ENCODE data around the gene TMEM30B. TPM values are rescaled to one million over a fixed set of nuclear protein-coding genes. Genes with fewer than 3 reads are reported as not detected.
"Not testable (repeated sequence)": the region's sequence is repeated elsewhere in the genome, so short reads cannot be mapped to it uniquely, and the experiment has no call there.

TMEM30B gene
- total RNA-seq, 4 donors from 2014 or later = 0.39 to 1.7 (median 1.00) TPM; not detected in 1

GRCh38 chr14:61247935-61248334 is 33.2 kb downstream of the TMEM30B start:
- H3K27ac ChIP-seq = no peak overlapping the region
- H3K9me3 ChIP-seq = no peaks in the 10 kb centered on the region
- no peak for ATAC-seq
- no peak overlapping the region for H3K4me3 ChIP-seq
- H3K36me3 ChIP-seq = no peaks in the 10 kb centered on the region
- H3K27me3 ChIP-seq = no peaks in the 10 kb centered on the region
- in situ Hi-C loops (cut with MboI; ENCODE audit: low sequenced_read_pairs in 4 of 4) (no loop called here), intact Hi-C loops (cut with DNase I; ENCODE audit: low total_unique reads) (no loop called here)
- peaks cover 0 to 1% of the 10 kb centered on the region in 2 donors for H3K4me1 ChIP-seq
- no peak for DNase-seq
- TF ChIP-seq POLR2A (IDR thresholded peaks at IDR 0.05) (no peak), CTCF (IDR thresholded peaks at IDR 0.05 in 4 of 5, conservative IDR thresholded peaks at IDR 0.05 in 1 of 5) (no peak)

GRCh38 chr14:61246721-61247120 is 34.4 kb downstream of the TMEM30B start:
- H3K9me3 ChIP-seq = no peaks in the 10 kb centered on the region
- H3K4me3 ChIP-seq = no peak overlapping the region
- no peak overlapping the region for H3K27ac ChIP-seq
- in situ Hi-C loops (cut with MboI; ENCODE audit: low sequenced_read_pairs in 4 of 4) = no loop called here
- intact Hi-C loops (cut with DNase I; ENCODE audit: low total_unique reads) = no loop called here
- no peaks in the 10 kb centered on the region for H3K27me3 ChIP-seq
- no peak for TF ChIP-seq POLR2A (IDR thresholded peaks at IDR 0.05)
- no peak for TF ChIP-seq CTCF (IDR thresholded peaks at IDR 0.05 in 4 of 5, conservative IDR thresholded peaks at IDR 0.05 in 1 of 5)
- H3K4me1 ChIP-seq = no peaks in the 10 kb centered on the region
- ATAC-seq (no peak), DNase-seq (no peak)
- H3K36me3 ChIP-seq = no peaks in the 10 kb centered on the region

GRCh38 chr14:61244009-61244408 is 37.1 kb downstream of the TMEM30B start:
- no peak for DNase-seq

GRCh38 chr14:61240206-61240605 is 40.9 kb downstream of the TMEM30B start:
- TF ChIP-seq POLR2A (IDR thresholded peaks at IDR 0.05) = no peak
- no peak for TF ChIP-seq CTCF (IDR thresholded peaks at IDR 0.05 in 4 of 5, conservative IDR thresholded peaks at IDR 0.05 in 1 of 5)
- Histone ChIP-seq H3K27ac (no peak overlapping the region), H3K9me3 (peaks cover 0 to 11% (median 3%) of the 10 kb centered on the region in 3 donors), H3K27me3 (no peaks in the 10 kb centered on the region), H3K36me3 (no peaks in the 10 kb centered on the region), H3K4me1 (peaks cover 0 to 6% of the 10 kb centered on the region in 2 donors), H3K4me3 (no peak overlapping the region)
- DNase-seq (no peak), ATAC-seq (no peak)
- in situ Hi-C loops (cut with MboI; ENCODE audit: low sequenced_read_pairs in 4 of 4) (no loop called here), intact Hi-C loops (cut with DNase I; ENCODE audit: low total_unique reads) (no loop called here)

More at GRCh38 chr14:61244009-61244408, 37.1 kb downstream of the TMEM30B start:
- Histone ChIP-seq H3K4me1 (no peaks in the 10 kb centered on the region), H3K27ac (no peak overlapping the region), H3K36me3 (no peaks in the 10 kb centered on the region), H3K4me3 (no peak overlapping the region), H3K27me3 (no peaks in the 10 kb centered on the region), H3K9me3 (peaks cover 0 to 11% (median 3%) of the 10 kb centered on the region in 3 donors)
- TF ChIP-seq POLR2A (IDR thresholded peaks at IDR 0.05) (no peak), CTCF (IDR thresholded peaks at IDR 0.05 in 4 of 5, conservative IDR thresholded peaks at IDR 0.05 in 1 of 5) (no peak)
- no peak for ATAC-seq
- intact Hi-C loops (cut with DNase I; ENCODE audit: low total_unique reads) (no loop called here), in situ Hi-C loops (cut with MboI; ENCODE audit: low sequenced_read_pairs in 4 of 4) (no loop called here)

GRCh38 chr14:61239285-61239684 is 41.9 kb downstream of the TMEM30B start:
- intact Hi-C loops (cut with DNase I; ENCODE audit: low total_unique reads); H3K27ac ChIP-seq; ATAC-seq; H3K27me3 ChIP-seq; in situ Hi-C loops (cut with MboI; ENCODE audit: low sequenced_read_pairs in 4 of 4); H3K36me3 ChIP-seq; DNase-seq; H3K4me3 ChIP-seq: not testable (repeated sequence)
- H3K9me3 ChIP-seq = peaks cover 0 to 11% (median 3%) of the 10 kb centered on the region in 3 donors
- peaks cover 4 to 16% of the 10 kb centered on the region in 2 donors for H3K4me1 ChIP-seq
